Mesothelial cell of epicardium (in vitro differentiated cells): ENCODE results near the gene SMAD3. TPM values are rescaled to one million over a fixed set of nuclear protein-coding genes. Genes with fewer than 3 reads are reported as not detected.

Experiments
- DNase-seq, 2 experiments: peaks; one replicate each; pipeline ENCODE4 v3.0.0; 2021; ENCODE audit warnings: low spot score in 2 of 2; ENCODE audit not compliant: unreplicated experiment in 2 of 2
- H3K27ac Mint-ChIP-seq: 2 replicates; pipeline ENCODE4 v1.8.0; 2021; ENCODE audit warnings: mixed read lengths
- H3K27me3 Mint-ChIP-seq: 2 replicates; pipeline ENCODE4 v1.8.0; 2021; ENCODE audit warnings: low read depth, mixed read lengths
- H3K36me3 Mint-ChIP-seq: 2 replicates; pipeline ENCODE4 v1.8.0; 2021; ENCODE audit warnings: mixed read lengths
- H3K4me1 Mint-ChIP-seq: 2 replicates; pipeline ENCODE4 v1.8.0; 2021; ENCODE audit warnings: mixed read lengths
- H3K4me3 Mint-ChIP-seq: 2 replicates; pipeline ENCODE4 v1.8.0; 2021; ENCODE audit warnings: mild to moderate bottlenecking, moderate library complexity, mixed read lengths
- H3K9me3 Mint-ChIP-seq: 2 replicates; pipeline ENCODE4 v1.8.0; 2021; ENCODE audit warnings: mixed read lengths
- CTCF ChIP-seq: fragments of 200-600 bp; sonication (generic); IDR thresholded peaks from one replicate; pipeline ENCODE4 v1.5.0; 2021; ENCODE audit warnings: antibody characterized with exemption; ENCODE audit not compliant: unreplicated experiment
- total RNA-seq: library from RNA; stranded (reverse); gene quantifications from 3 replicates; pipeline ENCODE4 v1.2.1, GENCODE V29; 2021

SMAD3 gene
- total RNA-seq, 1 donor from 2014 or later, result 96.2 TPM

GRCh38 chr15:67184208-67184925, 119.0 kb downstream of the SMAD3 start:
- DNase-seq, result peak in 1 of 2 experiments; percentile 31
- no peaks in the 10 kb centered on the region for H3K27me3 Mint-ChIP-seq
- H3K9me3 Mint-ChIP-seq, result no peaks in the 10 kb centered on the region
- no peak overlapping the region for H3K4me3 Mint-ChIP-seq
- H3K4me1 Mint-ChIP-seq, result peaks cover 37% of the 10 kb centered on the region
- peaks cover 46% of the 10 kb centered on the region for H3K36me3 Mint-ChIP-seq
- H3K27ac Mint-ChIP-seq, result peak overlapping the region; percentile 70
- TF ChIP-seq CTCF, result no peak

- no peak overlapping the region for H3K4me3 Mint-ChIP-seq
- H3K9me3 Mint-ChIP-seq, result no peaks in the 10 kb centered on the region
- H3K27ac Mint-ChIP-seq, result peak overlapping the region; percentile 26
- no peaks in the 10 kb centered on the region for H3K27me3 Mint-ChIP-seq
- peak in 1 of 2 experiments; percentile 21 for DNase-seq
- TF ChIP-seq CTCF, result no peak
- H3K4me1 Mint-ChIP-seq, result peaks cover 30% of the 10 kb centered on the region
- H3K36me3 Mint-ChIP-seq, result peaks cover 39% of the 10 kb centered on the region
Measured at GRCh38 chr15:67185051-67185450, 119.6 kb downstream of the SMAD3 start.

- Mint-ChIP-seq H3K4me3 (no peak overlapping the region), H3K27ac (peak overlapping the region; percentile 73), H3K4me1 (peaks cover 30% of the 10 kb centered on the region), H3K9me3 (no peaks in the 10 kb centered on the region), H3K27me3 (no peaks in the 10 kb centered on the region), H3K36me3 (peaks cover 39% of the 10 kb centered on the region)
- no peak for TF ChIP-seq CTCF
- DNase-seq, result no peak
Measured at GRCh38 chr15:67185621-67186225, 120.3 kb downstream of the SMAD3 start.

GRCh38 chr15:67186226-67186649, 120.8 kb downstream of the SMAD3 start:
- Mint-ChIP-seq H3K27ac (peak overlapping the region; percentile 73), H3K4me1 (peaks cover 30% of the 10 kb centered on the region), H3K4me3 (no peak overlapping the region), H3K9me3 (no peaks in the 10 kb centered on the region), H3K27me3 (no peaks in the 10 kb centered on the region), H3K36me3 (peaks cover 42% of the 10 kb centered on the region)
- DNase-seq, result no peak
- no peak for TF ChIP-seq CTCF

GRCh38 chr15:67186688-67187087, 121.3 kb downstream of the SMAD3 start:
- Mint-ChIP-seq H3K4me1 (peaks cover 30% of the 10 kb centered on the region), H3K27me3 (no peaks in the 10 kb centered on the region), H3K36me3 (peaks cover 44% of the 10 kb centered on the region), H3K4me3 (no peak overlapping the region), H3K27ac (peak overlapping the region; percentile 73), H3K9me3 (no peaks in the 10 kb centered on the region)
- DNase-seq, result peak in 1 of 2 experiments; percentile 26
- TF ChIP-seq CTCF, result no peak
